HTR-8/SVneo (cell line): ENCODE measurements around the gene PRKCB.
"Not testable (repeated sequence)": the region's sequence is repeated elsewhere in the genome, so short reads cannot be mapped to it uniquely, and the experiment has no call there.

Source experiments
- DNase-seq: peaks from one replicate; pipeline ENCODE4 v3.0.0; 2011; ENCODE audit warnings: low spot score, mixed read lengths; ENCODE audit not compliant: insufficient read length
- FAIRE-seq: peaks from 2 replicates; lab custom pipeline; 2011; peaks lifted over from hg19 to GRCh38; lab: Jason Lieb, UNC

The PRKCB gene

GRCh38 chr16:23931199-23931598 lies 95.4 kb downstream of the PRKCB start:
- no peak for DNase-seq
- FAIRE-seq, result no peak

- DNase-seq, FAIRE-seq: not testable (repeated sequence)
Measured at GRCh38 chr16:23933650-23934049, 97.9 kb downstream of the PRKCB start.

GRCh38 chr16:23934610-23935236 lies 98.9 kb downstream of the PRKCB start:
- FAIRE-seq (no peak), DNase-seq (no peak)

GRCh38 chr16:23940111-23940510 lies 104.3 kb downstream of the PRKCB start:
- no peak for FAIRE-seq

GRCh38 chr16:23941025-23941424 lies 105.2 kb downstream of the PRKCB start:
- no peak for DNase-seq
- no peak for FAIRE-seq

More at GRCh38 chr16:23940111-23940510, 104.3 kb downstream of the PRKCB start:
- DNase-seq, result no peak

GRCh38 chr16:23941963-23942564 lies 106.3 kb downstream of the PRKCB start:
- DNase-seq (no peak), FAIRE-seq (no peak)

- DNase-seq (no peak), FAIRE-seq (no peak)
Measured at GRCh38 chr16:23943604-23944003, 107.8 kb downstream of the PRKCB start.

GRCh38 chr16:23944381-23944780 lies 108.6 kb downstream of the PRKCB start:
- DNase-seq (no peak), FAIRE-seq (no peak)

GRCh38 chr16:23945243-23945642 lies 109.5 kb downstream of the PRKCB start:
- no peak for FAIRE-seq
- DNase-seq, result no peak

GRCh38 chr16:23947838-23948237 lies 112.1 kb downstream of the PRKCB start:
- DNase-seq (no peak), FAIRE-seq (no peak)

GRCh38 chr16:23948949-23949411 lies 113.2 kb downstream of the PRKCB start:
- FAIRE-seq, result no peak
- no peak for DNase-seq

GRCh38 chr16:23949630-23950290 lies 114.0 kb downstream of the PRKCB start:
- no peak for FAIRE-seq
- no peak for DNase-seq

- DNase-seq, result no peak
- FAIRE-seq, result no peak
Measured at GRCh38 chr16:23950291-23950894, 114.6 kb downstream of the PRKCB start.

GRCh38 chr16:23950898-23951297 lies 115.1 kb downstream of the PRKCB start:
- DNase-seq (no peak), FAIRE-seq (no peak)

GRCh38 chr16:23952128-23952970 lies 116.6 kb downstream of the PRKCB start:
- no peak for DNase-seq
- FAIRE-seq, result no peak

GRCh38 chr16:23952971-23953300 lies 117.2 kb downstream of the PRKCB start:
- DNase-seq, result no peak
- FAIRE-seq, result no peak

GRCh38 chr16:23953476-23953875 lies 117.7 kb downstream of the PRKCB start:
- no peak for FAIRE-seq

GRCh38 chr16:23955088-23955487 lies 119.3 kb downstream of the PRKCB start:
- FAIRE-seq (no peak), DNase-seq (no peak)

More at GRCh38 chr16:23953476-23953875, 117.7 kb downstream of the PRKCB start:
- DNase-seq, result no peak

GRCh38 chr16:23957287-23957686 lies 121.5 kb downstream of the PRKCB start:
- DNase-seq, result no peak
- FAIRE-seq, result no peak

- no peak for FAIRE-seq
Measured at GRCh38 chr16:23959072-23959751, 123.4 kb downstream of the PRKCB start.

More at GRCh38 chr16:23959072-23959751, 123.4 kb downstream of the PRKCB start:
- no peak for DNase-seq
